ENCODE data around the gene KRTAP6-2.

KRTAP6-2 gene

GRCh38 chr21:30590297-30590696, 8.4 kb downstream of the KRTAP6-2 start, which contains the start of gene KRTAP22-2:
Gene KRTAP22-2, minus strand, starts transcription at chr21:30590397.
- no peak within 1 kb of the TSS for H3K4me3 ChIP-seq (ENCODE audit: low read length)
- no peak within 1 kb of the TSS for H3K23ac ChIP-seq (ENCODE audit: low read length)
- H3K4me2 ChIP-seq (ENCODE audit: low read length) = no peak within 1 kb of the TSS
- H3K4me1 ChIP-seq (ENCODE audit: control insufficient read depth, low read depth, low read length) = no peaks in the 10 kb centered on the region
- H3K18ac ChIP-seq (ENCODE audit: low read length) = no peak within 1 kb of the TSS
- no peak within 1 kb of the TSS for H4K8ac ChIP-seq (ENCODE audit: low read depth, low read length)
- H3K56ac ChIP-seq (ENCODE audit: low read length) = no peak within 1 kb of the TSS
- DNase-seq = no peak
- no peak within 1 kb of the TSS for H2BK120ac ChIP-seq (ENCODE audit: low read depth, low read length)
- no peaks in the 10 kb centered on the region for H3K79me2 ChIP-seq (ENCODE audit: control insufficient read depth, insufficient read depth, low read length)
- no peak within 1 kb of the TSS for H2BK5ac ChIP-seq (ENCODE audit: low read length)
- no peaks in the 10 kb centered on the region for H3K79me1 ChIP-seq (ENCODE audit: low read length)
- H2BK15ac ChIP-seq (replicated peaks; ENCODE audit: low read depth) = no peak within 1 kb of the TSS
- H3K27ac ChIP-seq (ENCODE audit: low read depth, low read length) = no peak within 1 kb of the TSS
- no peak within 1 kb of the TSS for H3K4ac ChIP-seq (ENCODE audit: low read depth, low read length)
- no peak within 1 kb of the TSS for H4K5ac ChIP-seq (ENCODE audit: low read length)
- H3K36me3 ChIP-seq (ENCODE audit: control insufficient read depth, insufficient read depth, low read length) = no peaks in the 10 kb centered on the region
- H2AK5ac ChIP-seq (ENCODE audit: low read length) = no peak within 1 kb of the TSS
- H3K9ac ChIP-seq (ENCODE audit: low read length) = no peak within 1 kb of the TSS
- no peaks in the 10 kb centered on the region for H3K27me3 ChIP-seq (ENCODE audit: insufficient read depth, low read length, poor library complexity)

DNA sequence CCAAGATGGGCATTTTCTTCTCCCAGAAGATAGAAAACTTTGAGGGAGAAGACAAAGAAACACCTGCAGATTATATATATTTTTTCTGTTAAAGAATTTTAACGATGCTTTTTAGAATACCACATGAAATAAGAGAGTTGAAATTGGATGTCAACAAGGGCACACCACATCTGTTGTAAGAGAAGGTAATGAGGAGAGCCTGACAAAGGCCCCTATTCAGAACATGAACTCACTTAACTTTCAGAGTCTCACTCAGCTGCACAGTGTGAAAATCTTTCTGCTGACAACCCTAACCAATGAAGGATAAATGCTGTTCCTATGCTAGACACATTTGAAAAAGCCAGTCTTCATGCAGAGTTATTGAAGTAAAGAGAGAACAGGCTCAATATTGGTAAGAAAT, 15.8 kb downstream of the KRTAP6-2 start:
- no peak overlapping the region for H3K4ac ChIP-seq (ENCODE audit: low read depth, low read length)
- no peak overlapping the region for H2BK5ac ChIP-seq (ENCODE audit: low read length)
- no peak overlapping the region for H4K8ac ChIP-seq (ENCODE audit: low read depth, low read length)
- H3K18ac ChIP-seq (ENCODE audit: low read length) = no peak overlapping the region
- H3K4me3 ChIP-seq (ENCODE audit: low read length) = no peak overlapping the region
- H3K27ac ChIP-seq (ENCODE audit: low read depth, low read length) = no peak overlapping the region
- no peak overlapping the region for H2AK5ac ChIP-seq (ENCODE audit: low read length)
- H3K79me1 ChIP-seq (ENCODE audit: low read length) = no peaks in the 10 kb centered on the region
- H3K79me2 ChIP-seq (ENCODE audit: control insufficient read depth, insufficient read depth, low read length) = no peaks in the 10 kb centered on the region
- no peak overlapping the region for H2BK15ac ChIP-seq (replicated peaks; ENCODE audit: low read depth)
- no peak overlapping the region for H3K56ac ChIP-seq (ENCODE audit: low read length)
- no peak overlapping the region for H3K4me2 ChIP-seq (ENCODE audit: low read length)
- no peak overlapping the region for H3K23ac ChIP-seq (ENCODE audit: low read length)
- WGBS (ENCODE audit: extremely low coverage, insufficient coverage, low lambda C conversion rate) = no CpG with 5 or more reads among the region's 1 CpG
- no peak for DNase-seq
- no peak overlapping the region for H2BK120ac ChIP-seq (ENCODE audit: low read depth, low read length)
- no peaks in the 10 kb centered on the region for H3K36me3 ChIP-seq (ENCODE audit: control insufficient read depth, insufficient read depth, low read length)
- no peak overlapping the region for H4K5ac ChIP-seq (ENCODE audit: low read length)
- no peaks in the 10 kb centered on the region for H3K4me1 ChIP-seq (ENCODE audit: control insufficient read depth, low read depth, low read length)
- no peaks in the 10 kb centered on the region for H3K27me3 ChIP-seq (ENCODE audit: insufficient read depth, low read length, poor library complexity)
- no peak overlapping the region for H3K9ac ChIP-seq (ENCODE audit: low read length)

DNA sequence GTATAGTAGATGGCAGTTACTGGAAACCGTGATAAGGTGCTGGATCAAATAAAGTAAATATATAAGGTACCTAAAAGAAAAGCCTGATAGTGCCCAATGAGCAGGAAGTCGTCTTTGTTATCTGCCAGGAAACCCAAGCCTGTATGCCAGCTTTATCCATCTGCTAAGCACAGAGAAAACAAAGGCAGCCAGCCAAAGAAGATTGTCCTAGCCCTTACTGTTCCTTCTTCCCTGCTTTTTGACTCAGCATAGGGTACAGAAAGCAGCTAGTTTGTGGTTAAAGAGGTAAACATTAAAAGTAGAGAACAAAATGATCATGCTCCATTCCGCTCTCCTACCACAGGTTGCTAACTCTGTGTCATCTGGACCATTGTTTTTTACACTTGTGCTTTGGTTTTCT, 18.6 kb downstream of the KRTAP6-2 start:
- no peak overlapping the region for H4K5ac ChIP-seq (ENCODE audit: low read length)
- no peaks in the 10 kb centered on the region for H3K36me3 ChIP-seq (ENCODE audit: control insufficient read depth, insufficient read depth, low read length)
- H3K27ac ChIP-seq (ENCODE audit: low read depth, low read length) = no peak overlapping the region
- H3K4me3 ChIP-seq (ENCODE audit: low read length) = no peak overlapping the region
- H3K4me2 ChIP-seq (ENCODE audit: low read length) = no peak overlapping the region
- no peak overlapping the region for H2AK5ac ChIP-seq (ENCODE audit: low read length)
- no peaks in the 10 kb centered on the region for H3K79me1 ChIP-seq (ENCODE audit: low read length)
- no peak overlapping the region for H2BK5ac ChIP-seq (ENCODE audit: low read length)
- H3K23ac ChIP-seq (ENCODE audit: low read length) = no peak overlapping the region
- no peak overlapping the region for H3K56ac ChIP-seq (ENCODE audit: low read length)
- no peak overlapping the region for H2BK15ac ChIP-seq (replicated peaks; ENCODE audit: low read depth)
- no peak overlapping the region for H3K9ac ChIP-seq (ENCODE audit: low read length)
- no peak overlapping the region for H3K4ac ChIP-seq (ENCODE audit: low read depth, low read length)
- no CpG with 5 or more reads among the region's 3 CpGs for WGBS (ENCODE audit: extremely low coverage, insufficient coverage, low lambda C conversion rate)
- no peak overlapping the region for H3K18ac ChIP-seq (ENCODE audit: low read length)
- H3K27me3 ChIP-seq (ENCODE audit: insufficient read depth, low read length, poor library complexity) = no peaks in the 10 kb centered on the region
- no peaks in the 10 kb centered on the region for H3K4me1 ChIP-seq (ENCODE audit: control insufficient read depth, low read depth, low read length)
- no peak overlapping the region for H2BK120ac ChIP-seq (ENCODE audit: low read depth, low read length)
- DNase-seq = no peak
- H4K8ac ChIP-seq (ENCODE audit: low read depth, low read length) = no peak overlapping the region
- no peaks in the 10 kb centered on the region for H3K79me2 ChIP-seq (ENCODE audit: control insufficient read depth, insufficient read depth, low read length)

DNA sequence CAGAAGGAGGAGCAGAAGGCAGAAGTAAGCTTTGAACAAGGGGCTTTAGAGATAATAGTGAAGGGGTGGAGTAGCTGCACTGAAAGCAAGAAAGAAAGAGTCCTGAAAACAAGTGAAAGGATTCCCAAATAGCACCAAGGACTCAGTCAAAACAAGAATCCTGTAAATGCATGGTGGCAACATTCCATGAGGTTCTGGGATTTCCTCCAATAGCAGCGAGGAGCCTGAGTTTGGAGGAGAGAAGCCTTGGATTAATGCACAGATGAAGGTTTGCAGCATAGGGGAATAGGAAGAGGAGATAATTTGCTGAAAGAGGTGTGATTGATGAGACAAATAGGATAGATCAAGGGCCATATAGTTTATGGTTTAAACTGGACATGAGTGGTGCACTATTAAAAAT, 19.4 kb downstream of the KRTAP6-2 start:
- Histone ChIP-seq H3K56ac (ENCODE audit: low read length) (no peak overlapping the region), H3K23ac (ENCODE audit: low read length) (no peak overlapping the region), H3K4me2 (ENCODE audit: low read length) (no peak overlapping the region), H3K79me1 (ENCODE audit: low read length) (no peaks in the 10 kb centered on the region), H4K5ac (ENCODE audit: low read length) (no peak overlapping the region), H3K36me3 (ENCODE audit: control insufficient read depth, insufficient read depth, low read length) (no peaks in the 10 kb centered on the region), H3K18ac (ENCODE audit: low read length) (no peak overlapping the region), H3K9ac (ENCODE audit: low read length) (no peak overlapping the region), H2BK120ac (ENCODE audit: low read depth, low read length) (no peak overlapping the region), H3K4me1 (ENCODE audit: control insufficient read depth, low read depth, low read length) (no peaks in the 10 kb centered on the region), H2BK15ac (replicated peaks; ENCODE audit: low read depth) (no peak overlapping the region), H2BK5ac (ENCODE audit: low read length) (no peak overlapping the region), H3K79me2 (ENCODE audit: control insufficient read depth, insufficient read depth, low read length) (no peaks in the 10 kb centered on the region), H3K27me3 (ENCODE audit: insufficient read depth, low read length, poor library complexity) (no peaks in the 10 kb centered on the region), H3K4me3 (ENCODE audit: low read length) (no peak overlapping the region), H3K27ac (ENCODE audit: low read depth, low read length) (no peak overlapping the region), H3K4ac (ENCODE audit: low read depth, low read length) (no peak overlapping the region), H2AK5ac (ENCODE audit: low read length) (no peak overlapping the region), H4K8ac (ENCODE audit: low read depth, low read length) (no peak overlapping the region)
- peak; percentile 1 for DNase-seq
- WGBS (ENCODE audit: extremely low coverage, insufficient coverage, low lambda C conversion rate) = no CpG with 5 or more reads among the region's 1 CpG

DNA sequence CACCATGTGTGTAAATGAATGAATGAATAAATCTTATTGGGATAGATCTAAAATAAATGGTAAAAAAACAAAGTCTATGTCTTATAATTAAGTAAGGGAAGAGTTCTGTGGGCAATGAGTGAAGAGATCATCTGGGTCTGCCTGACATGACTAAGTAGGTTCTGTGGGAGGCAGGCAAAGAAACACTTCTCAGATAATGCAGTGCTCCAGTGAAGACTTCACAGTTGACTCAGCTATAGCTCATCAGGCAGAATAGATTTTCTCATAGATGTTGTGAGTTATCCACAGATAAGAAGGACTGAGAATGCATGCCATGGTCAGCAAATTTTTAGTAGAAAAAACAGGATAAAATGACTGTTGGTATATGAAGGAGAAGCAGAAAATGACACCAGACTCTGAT, 20.9 kb downstream of the KRTAP6-2 start:
- DNase-seq = no peak
- no peak overlapping the region for H2BK120ac ChIP-seq (ENCODE audit: low read depth, low read length)
- no peak overlapping the region for H3K56ac ChIP-seq (ENCODE audit: low read length)
- no peaks in the 10 kb centered on the region for H3K79me2 ChIP-seq (ENCODE audit: control insufficient read depth, insufficient read depth, low read length)
- no peak overlapping the region for H2BK5ac ChIP-seq (ENCODE audit: low read length)
- no peak overlapping the region for H3K27ac ChIP-seq (ENCODE audit: low read depth, low read length)
- no peak overlapping the region for H3K9ac ChIP-seq (ENCODE audit: low read length)
- H3K36me3 ChIP-seq (ENCODE audit: control insufficient read depth, insufficient read depth, low read length) = no peaks in the 10 kb centered on the region
- H2BK15ac ChIP-seq (replicated peaks; ENCODE audit: low read depth) = no peak overlapping the region
- no peak overlapping the region for H3K23ac ChIP-seq (ENCODE audit: low read length)
- no peak overlapping the region for H2AK5ac ChIP-seq (ENCODE audit: low read length)
- no peak overlapping the region for H3K18ac ChIP-seq (ENCODE audit: low read length)
- H4K5ac ChIP-seq (ENCODE audit: low read length) = no peak overlapping the region
- H3K27me3 ChIP-seq (ENCODE audit: insufficient read depth, low read length, poor library complexity) = no peaks in the 10 kb centered on the region
- no peaks in the 10 kb centered on the region for H3K79me1 ChIP-seq (ENCODE audit: low read length)
- H4K8ac ChIP-seq (ENCODE audit: low read depth, low read length) = no peak overlapping the region
- H3K4me1 ChIP-seq (ENCODE audit: control insufficient read depth, low read depth, low read length) = no peaks in the 10 kb centered on the region
- H3K4ac ChIP-seq (ENCODE audit: low read depth, low read length) = no peak overlapping the region
- H3K4me2 ChIP-seq (ENCODE audit: low read length) = no peak overlapping the region
- no peak overlapping the region for H3K4me3 ChIP-seq (ENCODE audit: low read length)

GRCh38 chr21:30567617-30568016, 31.1 kb downstream of the KRTAP6-2 start:
- Histone ChIP-seq H3K9ac (ENCODE audit: low read length) (no peak overlapping the region), H3K79me1 (ENCODE audit: low read length) (no peaks in the 10 kb centered on the region), H3K4ac (ENCODE audit: low read depth, low read length) (no peak overlapping the region), H2BK120ac (ENCODE audit: low read depth, low read length) (no peak overlapping the region), H2BK5ac (ENCODE audit: low read length) (no peak overlapping the region), H2BK15ac (replicated peaks; ENCODE audit: low read depth) (no peak overlapping the region), H3K4me3 (ENCODE audit: low read length) (no peak overlapping the region), H3K4me2 (ENCODE audit: low read length) (no peak overlapping the region), H4K5ac (ENCODE audit: low read length) (no peak overlapping the region), H3K23ac (ENCODE audit: low read length) (no peak overlapping the region), H4K8ac (ENCODE audit: low read depth, low read length) (no peak overlapping the region), H3K18ac (ENCODE audit: low read length) (no peak overlapping the region), H3K27ac (ENCODE audit: low read depth, low read length) (no peak overlapping the region), H3K4me1 (ENCODE audit: control insufficient read depth, low read depth, low read length) (no peaks in the 10 kb centered on the region), H3K56ac (ENCODE audit: low read length) (no peak overlapping the region), H3K36me3 (ENCODE audit: control insufficient read depth, insufficient read depth, low read length) (no peaks in the 10 kb centered on the region), H3K27me3 (ENCODE audit: insufficient read depth, low read length, poor library complexity) (no peaks in the 10 kb centered on the region), H3K79me2 (ENCODE audit: control insufficient read depth, insufficient read depth, low read length) (no peaks in the 10 kb centered on the region), H2AK5ac (ENCODE audit: low read length) (no peak overlapping the region)
- no peak for DNase-seq
